Activated CD8-positive, alpha-beta memory T cell treated with anti-CD3 and anti-CD28 coated beads for 36 hours (primary cell): Measurements from ENCODE around the gene FLVCR1. TPM values are rescaled to one million over a fixed set of nuclear protein-coding genes. Genes with fewer than 3 reads are reported as not detected.

Experiments used
- CTCF ChIA-PET: fragments of 350-600 bp; sonication (Branson Sonifier 250); formaldehyde crosslinking; loops from one replicate; lab custom pipeline; 2021; ENCODE audit warnings: antibody characterized with exemption; lab: Charles Lee
- POLR2A ChIA-PET: fragments of 350-600 bp; sonication (Branson Sonifier 250); formaldehyde crosslinking; loops from one replicate; lab custom pipeline; 2021; ENCODE audit warnings: antibody characterized with exemption; lab: Charles Lee
- total RNA-seq, 2 experiments: library from RNA; stranded (reverse); gene quantifications; one replicate each; pipeline ENCODE4 v1.2.3, GENCODE V29; 2021

FLVCR1 gene
- total RNA-seq, 2 experiments from 2014 or later, result 16.2 to 18.7 TPM

- ChIA-PET POLR2A (no interaction called here), CTCF (no interaction called here)
Measured at GRCh38 chr1:212935387-212935981, 77.4 kb downstream of the FLVCR1 start.

- ChIA-PET CTCF (no interaction called here), POLR2A (no interaction called here)
Measured at GRCh38 chr1:212937034-212937433, 79.0 kb downstream of the FLVCR1 start.

GRCh38 chr1:212938846-212939245, 80.8 kb downstream of the FLVCR1 start:
- POLR2A ChIA-PET, result no interaction called here
- CTCF ChIA-PET, result no interaction called here

- ChIA-PET CTCF (no interaction called here), POLR2A (interaction anchor here (0.7 kb wide), 1 partner anchor 409 kb away, joined by 3 read pairs; no protein-coding TSS in a partner anchor)
Measured at GRCh38 chr1:212941452-212941851, 83.4 kb downstream of the FLVCR1 start.

- ChIA-PET POLR2A (no interaction called here), CTCF (no interaction called here)
Measured at GRCh38 chr1:212942679-212943392, 84.8 kb downstream of the FLVCR1 start.

- CTCF ChIA-PET, result no interaction called here
- POLR2A ChIA-PET, result no interaction called here
Measured at GRCh38 chr1:212943393-212943710, 85.3 kb downstream of the FLVCR1 start.

- ChIA-PET CTCF (no interaction called here), POLR2A (no interaction called here)
Measured at GRCh38 chr1:212944229-212944901, 86.3 kb downstream of the FLVCR1 start.

GRCh38 chr1:212945056-212945455, 87.0 kb downstream of the FLVCR1 start:
- ChIA-PET CTCF (no interaction called here), POLR2A (no interaction called here)

- POLR2A ChIA-PET, result no interaction called here
- CTCF ChIA-PET, result no interaction called here
Measured at GRCh38 chr1:212945463-212946160, 87.5 kb downstream of the FLVCR1 start.

GRCh38 chr1:212946872-212947271, 88.8 kb downstream of the FLVCR1 start:
- ChIA-PET CTCF (no interaction called here), POLR2A (no interaction called here)

Other genes starting within 250 kb of the FLVCR1 start
- gene ATF3, start 249.5 kb upstream of the FLVCR1 start, total RNA-seq, result 10 to 100 TPM; 38.6 to 38.9 TPM
- 100 to 1,000 TPM; 146 to 148 TPM for gene BATF3, start 158.4 kb upstream of the FLVCR1 start, total RNA-seq
- gene NSL1, start 66.5 kb upstream of the FLVCR1 start, total RNA-seq, result 10 to 100 TPM; 40.3 to 40.4 TPM
- gene TATDN3, start 66.4 kb upstream of the FLVCR1 start, total RNA-seq, result 10 to 100 TPM; 15.1 to 16.5 TPM
- gene SPATA45, start 10.6 kb upstream of the FLVCR1 start, total RNA-seq, result not detected
- under 1 TPM; 0.23 to 0.44 TPM for gene VASH2, start 92.3 kb downstream of the FLVCR1 start, total RNA-seq
- gene ANGEL2, start 157.6 kb downstream of the FLVCR1 start, total RNA-seq, result 10 to 100 TPM; 38.0 to 38.1 TPM
- gene RPS6KC1, start 193.0 kb downstream of the FLVCR1 start, total RNA-seq, result 1 to 10 TPM; 5.6 TPM